Activated CD4-positive, alpha-beta T cell treated with anti-CD3 and anti-CD28 coated beads, Interleukin-2, amount 10 ng/mL, durations not matched to agents 24 days and 14 days (primary cell): ENCODE data around the gene OR52I2. TPM values are rescaled to one million over a fixed set of nuclear protein-coding genes. Genes with fewer than 3 reads are reported as not detected.

ENCODE experiments used
- DNase-seq: peaks from one replicate; pipeline ENCODE4 v3.0.0; 2022
- H3K27ac Mint-ChIP-seq: one replicate; pipeline ENCODE4 v1.8.0; 2022; ENCODE audit warnings: mild to moderate bottlenecking, mixed read lengths
- H3K27me3 Mint-ChIP-seq: one replicate; pipeline ENCODE4 v1.8.0; 2022; ENCODE audit warnings: mixed read lengths
- H3K36me3 Mint-ChIP-seq: one replicate; pipeline ENCODE4 v1.8.0; 2022; ENCODE audit warnings: low read depth, mild to moderate bottlenecking, mixed read lengths
- H3K4me1 Mint-ChIP-seq: one replicate; pipeline ENCODE4 v1.8.0; 2021; ENCODE audit warnings: mixed read lengths
- H3K4me3 Mint-ChIP-seq: one replicate; pipeline ENCODE4 v1.8.0; 2022; ENCODE audit warnings: mild to moderate bottlenecking, moderate library complexity, mixed read lengths
- H3K9me3 Mint-ChIP-seq: one replicate; pipeline ENCODE4 v1.8.0; 2021; ENCODE audit warnings: mixed read lengths
- intact Hi-C: fragments of 100-400 bp; cut with micrococcal nuclease; formaldehyde crosslinking; loops from one replicate; pipeline ENCODE4 v1.15.1; 2023
- total RNA-seq: library from RNA; stranded (reverse); gene quantifications from 2 replicates; pipeline ENCODE4 v1.2.3, GENCODE V29; 2022

The OR52I2 gene
- total RNA-seq, 1 donor from 2014 or later, result not detected

- intact Hi-C loops, result loop anchor here (10.0 kb wide), 1 partner anchor 758 kb away; the partner anchor contains the start of gene OR51M1
- H3K4me1 Mint-ChIP-seq, result no peaks in the 10 kb centered on the region
- H3K27ac Mint-ChIP-seq, result no peak overlapping the region
- H3K36me3 Mint-ChIP-seq, result no peaks in the 10 kb centered on the region
- DNase-seq, result peak; percentile 90
- H3K27me3 Mint-ChIP-seq, result peaks cover 34% of the 10 kb centered on the region
- peaks cover 4% of the 10 kb centered on the region for H3K9me3 Mint-ChIP-seq
- H3K4me3 Mint-ChIP-seq, result no peak overlapping the region
Observed at GRCh38 chr11:4626207-4627099, 44.9 kb downstream of the OR52I2 start.

GRCh38 chr11:4636136-4636535, 54.6 kb downstream of the OR52I2 start:
- no peak overlapping the region for H3K27ac Mint-ChIP-seq
- no peak for DNase-seq
- H3K4me3 Mint-ChIP-seq, result no peak overlapping the region
- H3K9me3 Mint-ChIP-seq, result no peaks in the 10 kb centered on the region
- H3K4me1 Mint-ChIP-seq, result no peaks in the 10 kb centered on the region
- intact Hi-C loops, result loop anchor here (2.0 to 10.0 kb wide), 3 partner anchors 149 to 1169 kb away; partner anchors contain the start of gene OR52N2
- H3K27me3 Mint-ChIP-seq, result peaks cover 4% of the 10 kb centered on the region
- no peaks in the 10 kb centered on the region for H3K36me3 Mint-ChIP-seq

- Mint-ChIP-seq H3K4me3 (no peak within 1 kb of the TSS), H3K9me3 (no peaks in the 10 kb centered on the region), H3K27me3 (no peaks in the 10 kb centered on the region), H3K27ac (no peak within 1 kb of the TSS), H3K36me3 (no peaks in the 10 kb centered on the region), H3K4me1 (no peaks in the 10 kb centered on the region)
- DNase-seq, result peak; percentile 90
- intact Hi-C loops, result loop anchor here (1.0 to 10.0 kb wide), 4 partner anchors 148 to 1168 kb away; partner anchors contain the start of gene OR52N2
Observed at GRCh38 chr11:4636962-4637661, 55.6 kb downstream of the OR52I2 start, which contains the start of gene OR51D1. Gene OR51D1, plus strand, starts transcription at chr11:4637477. Its CDS starts 2,314 bp downstream, at chr11:4639791.

GRCh38 chr11:4637662-4638047, 56.1 kb downstream of the OR52I2 start:
- Mint-ChIP-seq H3K27ac (no peak overlapping the region), H3K36me3 (no peaks in the 10 kb centered on the region), H3K4me1 (no peaks in the 10 kb centered on the region), H3K4me3 (no peak overlapping the region), H3K27me3 (no peaks in the 10 kb centered on the region), H3K9me3 (no peaks in the 10 kb centered on the region)
- intact Hi-C loops, result loop anchor here (1.0 to 10.0 kb wide), 4 partner anchors 147 to 1167 kb away; partner anchors contain the start of gene OR52N2
- DNase-seq, result no peak

- Mint-ChIP-seq H3K4me3 (no peak overlapping the region), H3K4me1 (no peaks in the 10 kb centered on the region), H3K9me3 (no peaks in the 10 kb centered on the region), H3K27ac (no peak overlapping the region), H3K36me3 (no peaks in the 10 kb centered on the region), H3K27me3 (peaks cover 5% of the 10 kb centered on the region)
- intact Hi-C loops, result loop anchor here (10.0 kb wide), 2 partner anchors 145 to 1165 kb away; partner anchors contain the start of gene OR52N2
- DNase-seq, result no peak
Observed at GRCh38 chr11:4639931-4640330, 58.4 kb downstream of the OR52I2 start.

GRCh38 chr11:4641501-4641900, 60.0 kb downstream of the OR52I2 start:
- no peak overlapping the region for H3K4me3 Mint-ChIP-seq
- no peak overlapping the region for H3K27ac Mint-ChIP-seq
- intact Hi-C loops, result no loop called here
- no peaks in the 10 kb centered on the region for H3K9me3 Mint-ChIP-seq
- H3K27me3 Mint-ChIP-seq, result peaks cover 7% of the 10 kb centered on the region
- H3K36me3 Mint-ChIP-seq, result no peaks in the 10 kb centered on the region
- H3K4me1 Mint-ChIP-seq, result no peaks in the 10 kb centered on the region
- DNase-seq, result no peak

GRCh38 chr11:4642043-4642442, 60.5 kb downstream of the OR52I2 start:
- no peak for DNase-seq
- Mint-ChIP-seq H3K9me3 (no peaks in the 10 kb centered on the region), H3K36me3 (no peaks in the 10 kb centered on the region), H3K27me3 (peaks cover 7% of the 10 kb centered on the region), H3K4me1 (no peaks in the 10 kb centered on the region), H3K27ac (no peak overlapping the region), H3K4me3 (no peak overlapping the region)
- intact Hi-C loops, result no loop called here

Other genes with a start within 250 kb of the OR52I2 start
- not detected in 2 replicates for gene OR52B4, start 213.4 kb upstream of the OR52I2 start, total RNA-seq
- gene TRIM21, start 188.0 kb upstream of the OR52I2 start, total RNA-seq, result 27.4 and 32.7 TPM in 2 replicates
- not detected in 2 replicates for gene OR52K2, start 132.4 kb upstream of the OR52I2 start, total RNA-seq
- not detected in 2 replicates for gene OR52K1, start 99.1 kb upstream of the OR52I2 start, total RNA-seq
- gene OR52M1, start 36.6 kb upstream of the OR52I2 start, total RNA-seq, result not detected in 2 replicates
- gene OR52I1, start 12.3 kb downstream of the OR52I2 start, total RNA-seq, result not detected in 2 replicates
- gene TRIM68, start 26.5 kb downstream of the OR52I2 start, total RNA-seq, result 8.7 and 11.3 TPM in 2 replicates
- gene OR51D1, start 55.7 kb downstream of the OR52I2 start, total RNA-seq, result not detected in 2 replicates
- not detected in 2 replicates for gene OR51E1, start 62.2 kb downstream of the OR52I2 start, total RNA-seq
- gene OR51E2, start 116.1 kb downstream of the OR52I2 start, total RNA-seq, result not detected in 2 replicates
- not detected in 2 replicates for gene MMP26, start 123.0 kb downstream of the OR52I2 start, total RNA-seq
- not detected in 2 replicates for gene OR51F1, start 188.2 kb downstream of the OR52I2 start, total RNA-seq
- gene OR52R1, start 222.6 kb downstream of the OR52I2 start, total RNA-seq, result not detected in 2 replicates
- not detected in 2 replicates for gene OR51F2, start 239.6 kb downstream of the OR52I2 start, total RNA-seq